Tibial artery (tissue), 4 donors: ENCODE measurements around the gene PMPCA.

Experiments
- DNase-seq, 2 donors: peaks; one replicate each; pipeline ENCODE4 v3.0.0-alpha.2; 2019
- H3K27ac ChIP-seq, 2 donors: fragments of 200-600 bp; sonication (generic) in 1 of 2; 1 replicate in 1 of 2; 2 replicates in 1 of 2; pipeline ENCODE4 v1.5.1; 2018 to 2019; ENCODE audit warnings: mild to moderate bottlenecking in 1 of 2
- H3K27me3 ChIP-seq, 2 donors: fragments of 200-600 bp; sonication (generic) in 1 of 2; one replicate each; pipeline versions ENCODE4 v1.5.1 to v1.6.0; 2016 to 2019
- H3K36me3 ChIP-seq, 3 donors: fragments of 200-600 bp; sonication (generic) in 2 of 3; one replicate each; pipeline ENCODE4 v1.5.1; 2016 to 2019; ENCODE audit warnings: mild to moderate bottlenecking in 2 of 3
- H3K4me1 ChIP-seq, 4 donors: fragments of 200-600 bp; sonication (generic) in 2 of 4; 1 replicate in 3 of 4; 2 replicates in 1 of 4; pipeline ENCODE4 v1.5.1; 2016 to 2019
- H3K4me3 ChIP-seq, 2 donors: fragments of 200-600 bp; sonication (generic) in 1 of 2; 1 replicate in 1 of 2; 2 replicates in 1 of 2; pipeline ENCODE4 v1.5.1; 2018 to 2019; ENCODE audit warnings: mild to moderate bottlenecking in 2 of 2
- H3K9me3 ChIP-seq, 3 donors: fragments of 200-600 bp; sonication (generic) in 1 of 3; one replicate each; pipeline ENCODE4 v1.5.1; 2016 to 2019
- CTCF ChIP-seq, 2 experiments: fragments of 200-600 bp in 1 of 2; fragments of 450-650 bp in 1 of 2; IDR thresholded peaks; one replicate each; pipeline ENCODE4 v1.5.1; 2017 to 2019; ENCODE audit warnings: antibody characterized with exemption in 2 of 2, mild to moderate bottlenecking in 1 of 2, moderate library complexity in 1 of 2
- intact Hi-C: fragments of 100-400 bp; cut with DNase I; formaldehyde crosslinking; loops from one replicate; pipeline ENCODE4 v1.15.0; 2023; ENCODE audit warnings: low total_unique reads

The PMPCA gene

GRCh38 chr9:136367296-136368145, 42.9 kb upstream of the PMPCA start:
- Histone ChIP-seq H3K27me3 (peaks cover 0 to 9% of the 10 kb centered on the region in 2 donors), H3K4me3 (no peak overlapping the region), H3K27ac (no peak overlapping the region), H3K9me3 (no peaks in the 10 kb centered on the region), H3K4me1 (peaks cover 0 to 21% (median 14%) of the 10 kb centered on the region in 4 donors), H3K36me3 (peaks cover 0 to 4% (median 0%) of the 10 kb centered on the region in 3 donors)
- TF ChIP-seq CTCF (IDR thresholded peaks at IDR 0.05) = no peak
- no peak for DNase-seq
- intact Hi-C loops = no loop called here

- intact Hi-C loops = no loop called here
- peaks cover 0 to 4% (median 0%) of the 10 kb centered on the region in 3 donors for H3K36me3 ChIP-seq
- no peak for DNase-seq
These were observed 42.3 kb upstream of the PMPCA start for GRCh38 chr9:136368190-136368589.

GRCh38 chr9:136370037-136370436, 40.4 kb upstream of the PMPCA start:
- intact Hi-C loops = no loop called here
- Histone ChIP-seq H3K27me3 (peaks cover 0 to 5% of the 10 kb centered on the region in 2 donors), H3K4me3 (no peak overlapping the region), H3K4me1 (peaks cover 0 to 23% (median 0%) of the 10 kb centered on the region in 4 donors), H3K36me3 (peaks cover 0 to 4% (median 0%) of the 10 kb centered on the region in 3 donors), H3K27ac (no peak overlapping the region), H3K9me3 (no peaks in the 10 kb centered on the region)
- no peak for DNase-seq
- no peak for TF ChIP-seq CTCF (IDR thresholded peaks at IDR 0.05)

More at GRCh38 chr9:136368190-136368589, 42.3 kb upstream of the PMPCA start:
- no peaks in the 10 kb centered on the region for H3K9me3 ChIP-seq
- H3K27me3 ChIP-seq = peaks cover 0 to 9% of the 10 kb centered on the region in 2 donors
- H3K4me3 ChIP-seq = no peak overlapping the region
- no peak overlapping the region for H3K27ac ChIP-seq
- no peak for TF ChIP-seq CTCF (IDR thresholded peaks at IDR 0.05)
- H3K4me1 ChIP-seq = peaks cover 0 to 22% (median 9%) of the 10 kb centered on the region in 4 donors

- Histone ChIP-seq H3K9me3 (no peaks in the 10 kb centered on the region), H3K4me1 (peaks cover 0 to 23% (median 0%) of the 10 kb centered on the region in 4 donors), H3K36me3 (peaks cover 0 to 12% (median 0%) of the 10 kb centered on the region in 3 donors), H3K27me3 (peaks cover 0 to 5% of the 10 kb centered on the region in 2 donors), H3K4me3 (no peak overlapping the region), H3K27ac (no peak overlapping the region)
- no peak for DNase-seq
- TF ChIP-seq CTCF (IDR thresholded peaks at IDR 0.05) = no peak
- intact Hi-C loops = no loop called here
These were observed 39.5 kb upstream of the PMPCA start for GRCh38 chr9:136370687-136371532.

- Histone ChIP-seq H3K4me3 (no peak overlapping the region), H3K36me3 (peaks cover 0 to 13% (median 0%) of the 10 kb centered on the region in 3 donors), H3K4me1 (peaks cover 0 to 23% (median 0%) of the 10 kb centered on the region in 4 donors), H3K9me3 (no peaks in the 10 kb centered on the region), H3K27ac (no peak overlapping the region), H3K27me3 (peaks cover 0 to 5% of the 10 kb centered on the region in 2 donors)
- DNase-seq = no peak
- intact Hi-C loops = no loop called here
- no peak for TF ChIP-seq CTCF (IDR thresholded peaks at IDR 0.05)
These were observed 39.0 kb upstream of the PMPCA start for GRCh38 chr9:136371533-136371880.
